SK-N-SH (cell line): ENCODE results near the gene PRKCA.

Experiments
- CTCF ChIP-seq: fragments of 200-600 bp; sonication (generic); IDR thresholded peaks from 2 replicates; pipeline ENCODE4 v1.6.1; 2017; ENCODE audit warnings: antibody characterized with exemption, mild to moderate bottlenecking, moderate library complexity
- EZH2phosphoT487 ChIP-seq: fragments of 200-600 bp; sonication (generic); IDR thresholded peaks from 2 replicates; pipeline ENCODE4 v1.6.1; 2017; ENCODE audit warnings: low read depth, mixed run types, mild to moderate bottlenecking, antibody characterized with exemption, moderate library complexity, borderline replicate concordance
- NRF1 ChIP-seq: IDR thresholded peaks from 2 replicates; pipeline ENCODE4 v1.6.1; 2012; ENCODE audit warnings: low read depth, mild to moderate bottlenecking, low read length
- POLR2AphosphoS5 ChIP-seq: IDR thresholded peaks from 2 replicates; pipeline ENCODE4 v1.6.1; 2012; ENCODE audit warnings: low read depth, low read length
- RCOR1 ChIP-seq: fragments of 150-350 bp; IDR thresholded peaks from 2 replicates; pipeline ENCODE4 v1.6.1; 2017; ENCODE audit warnings: antibody characterized with exemption, low read length
- RFX5 ChIP-seq: IDR thresholded peaks from 2 replicates; pipeline ENCODE4 v1.6.1; 2012; ENCODE audit warnings: mild to moderate bottlenecking, improper control_type of control experiment, low read length
- TAF1 ChIP-seq: IDR thresholded peaks from 2 replicates; pipeline ENCODE4 v1.6.1; 2012; ENCODE audit warnings: low read depth, mild to moderate bottlenecking, low read length, moderate library complexity, borderline replicate concordance
- TCF12 ChIP-seq: IDR thresholded peaks from 2 replicates; pipeline ENCODE4 v1.4.0; 2012
- YY1 ChIP-seq: IDR thresholded peaks from 2 replicates; pipeline ENCODE4 v1.4.0; 2012; ENCODE audit warnings: low read depth, mild to moderate bottlenecking

GRCh38 chr17:66432411-66432957 lies 130.1 kb downstream of the PRKCA start:
- TF ChIP-seq CTCF (no peak), POLR2AphosphoS5 (no peak), NRF1 (no peak), YY1 (no peak), TAF1 (no peak), RCOR1 (peak; percentile 43; the same call in 1 of the 2 replicates), EZH2phosphoT487 (no peak), TCF12 (no peak), RFX5 (no peak)
